ENCODE measurements around the gene C1R.
"Not testable (repeated sequence)": the region's sequence is repeated elsewhere in the genome, so short reads cannot be mapped to it uniquely, and the experiment has no call there.

The C1R gene

DNA sequence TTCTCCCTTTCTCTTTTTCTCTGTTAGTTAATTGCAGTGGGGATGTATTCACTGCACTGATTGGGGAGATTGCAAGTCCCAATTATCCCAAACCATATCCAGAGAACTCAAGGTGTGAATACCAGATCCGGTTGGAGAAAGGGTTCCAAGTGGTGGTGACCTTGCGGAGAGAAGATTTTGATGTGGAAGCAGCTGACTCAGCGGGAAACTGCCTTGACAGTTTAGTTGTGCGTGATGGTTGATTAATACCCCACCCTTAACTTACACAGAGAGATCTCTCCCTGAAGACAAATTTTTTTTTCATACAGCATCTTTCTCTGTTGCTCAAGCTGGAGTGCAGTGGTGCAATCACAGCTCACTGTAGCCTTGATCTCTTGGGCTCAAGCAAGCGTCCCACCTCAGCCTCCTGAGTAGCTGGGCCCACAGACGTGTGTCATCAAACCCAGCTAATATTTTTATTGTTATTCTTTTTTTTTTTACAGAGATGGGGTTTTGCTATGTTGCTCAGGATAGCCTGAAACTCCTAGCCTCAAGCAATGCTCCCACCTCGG is 27.1 kb downstream of the C1R start:
- no peak for DNase-seq

GRCh38 chr12:7064516-7064915 is 27.7 kb downstream of the C1R start:
- no peak for DNase-seq

- no peak for DNase-seq
Observed at GRCh38 chr12:7061596-7061995, 30.6 kb downstream of the C1R start.

- no peak for DNase-seq
Observed at GRCh38 chr12:7061138-7061537, 31.1 kb downstream of the C1R start.

GRCh38 chr12:7060353-7060954 is 31.8 kb downstream of the C1R start, which contains the start of gene C1S:
TSS of gene C1S (plus strand) at chr12:7060718. CDS start at chr12:7061913, 1,195 bp downstream.
- DNase-seq: no peak

GRCh38 chr12:7059780-7060179 is 32.5 kb downstream of the C1R start:
- DNase-seq: no peak

- no peak for DNase-seq
Observed at GRCh38 chr12:7058850-7059395, 33.3 kb downstream of the C1R start.

DNA sequence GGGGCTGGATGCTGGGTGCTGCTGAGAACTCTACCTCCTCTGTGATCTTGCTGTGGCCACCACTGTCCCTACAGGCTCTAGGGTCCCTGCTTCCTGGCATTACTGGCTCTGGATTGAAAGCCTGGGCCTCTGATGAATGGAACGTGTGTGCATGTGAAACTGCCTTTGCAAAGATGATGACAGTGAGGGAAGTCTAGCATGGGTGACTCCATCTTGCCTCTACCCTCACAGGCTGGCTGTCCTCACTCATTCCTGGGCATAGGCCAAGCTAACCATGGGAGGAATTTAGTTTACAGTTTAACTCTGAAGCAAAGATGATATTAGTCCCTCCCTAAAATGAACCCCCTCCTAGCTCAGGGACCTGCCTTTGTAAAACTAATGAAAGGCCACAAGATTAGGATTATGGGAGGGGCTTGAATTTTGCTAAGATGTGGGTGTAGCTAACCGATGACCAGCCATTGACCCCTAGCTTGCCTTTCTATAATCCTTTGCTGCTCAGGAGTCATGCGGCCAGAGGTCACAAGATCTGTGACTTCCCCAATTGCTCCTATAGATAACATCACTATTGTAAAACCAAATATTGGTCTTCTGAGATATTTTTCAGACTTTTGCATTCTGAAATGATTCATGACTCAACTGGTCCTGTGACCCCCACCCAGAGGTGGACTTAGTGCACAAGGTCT is 33.9 kb downstream of the C1R start:
- DNase-seq: no peak

GRCh38 chr12:7055736-7056135 is 36.5 kb downstream of the C1R start:
- not testable (repeated sequence) for DNase-seq

DNA sequence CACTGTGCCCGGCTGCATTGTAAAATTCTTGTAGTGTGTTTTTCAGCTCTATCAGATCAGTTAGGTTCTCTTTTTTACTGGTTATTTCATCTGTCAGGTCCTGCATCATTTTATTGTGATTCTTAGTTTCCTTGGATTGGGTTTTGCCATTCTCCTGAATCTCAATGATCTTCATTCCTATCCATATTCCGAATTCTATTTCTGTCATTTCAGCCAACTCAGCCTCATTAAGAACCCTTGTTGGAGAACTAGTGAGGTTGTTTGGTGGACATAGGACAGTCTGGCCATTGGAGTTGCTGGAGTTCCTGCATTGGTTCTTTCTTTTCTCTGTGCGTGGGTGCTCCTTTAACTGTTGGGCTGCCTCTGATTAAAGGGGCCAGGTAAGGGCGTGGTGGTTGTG is 37.3 kb downstream of the C1R start:
- DNase-seq: no peak

- DNase-seq: not testable (repeated sequence)
Observed at GRCh38 chr12:7049973-7050372, 42.3 kb downstream of the C1R start.

DNA sequence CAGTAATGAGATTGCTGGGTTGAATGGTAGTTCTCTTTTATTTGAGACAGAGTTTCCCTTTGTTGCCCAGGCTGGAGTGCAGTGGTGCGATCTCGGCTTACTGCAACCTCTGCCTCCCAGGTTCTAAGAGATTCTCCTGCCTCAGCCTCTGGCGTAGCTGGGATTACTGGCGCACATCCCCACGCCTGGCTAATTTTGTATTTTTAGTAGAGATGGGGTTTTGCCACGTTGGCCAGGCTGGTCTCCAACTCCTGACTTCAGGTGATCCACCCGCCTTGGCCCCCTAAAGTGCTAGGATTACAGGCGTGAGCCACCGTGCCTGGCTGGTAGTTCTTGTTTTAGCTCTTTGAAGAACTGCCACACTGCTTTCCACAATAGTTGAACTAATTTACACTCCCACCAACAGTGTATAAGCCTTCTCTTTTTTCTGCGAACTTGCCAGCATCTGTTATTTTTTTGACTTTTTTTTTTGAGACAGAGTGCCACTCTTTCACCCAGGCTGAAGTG is 42.7 kb downstream of the C1R start:
- DNase-seq: not testable (repeated sequence)

DNA sequence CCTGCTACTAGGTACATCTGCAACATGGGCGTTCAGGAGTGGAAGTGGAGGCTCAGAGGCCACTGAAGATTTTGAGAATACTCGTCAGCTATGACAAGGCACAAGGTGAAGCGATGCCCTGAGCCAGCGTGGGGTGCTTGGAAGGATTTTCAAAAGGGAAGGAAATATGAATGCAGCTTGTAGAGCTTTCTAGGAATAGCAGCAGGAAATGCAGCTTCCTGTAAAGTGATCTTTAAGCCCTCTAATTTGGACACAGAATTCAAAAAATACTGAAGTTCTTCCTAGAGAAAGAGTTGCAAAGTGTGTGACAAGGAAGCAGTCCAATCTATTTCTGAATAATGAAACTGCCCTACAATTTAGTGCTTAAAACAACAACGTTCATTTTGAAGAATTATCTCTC is 44.9 kb downstream of the C1R start:
- DNase-seq: no peak

DNA sequence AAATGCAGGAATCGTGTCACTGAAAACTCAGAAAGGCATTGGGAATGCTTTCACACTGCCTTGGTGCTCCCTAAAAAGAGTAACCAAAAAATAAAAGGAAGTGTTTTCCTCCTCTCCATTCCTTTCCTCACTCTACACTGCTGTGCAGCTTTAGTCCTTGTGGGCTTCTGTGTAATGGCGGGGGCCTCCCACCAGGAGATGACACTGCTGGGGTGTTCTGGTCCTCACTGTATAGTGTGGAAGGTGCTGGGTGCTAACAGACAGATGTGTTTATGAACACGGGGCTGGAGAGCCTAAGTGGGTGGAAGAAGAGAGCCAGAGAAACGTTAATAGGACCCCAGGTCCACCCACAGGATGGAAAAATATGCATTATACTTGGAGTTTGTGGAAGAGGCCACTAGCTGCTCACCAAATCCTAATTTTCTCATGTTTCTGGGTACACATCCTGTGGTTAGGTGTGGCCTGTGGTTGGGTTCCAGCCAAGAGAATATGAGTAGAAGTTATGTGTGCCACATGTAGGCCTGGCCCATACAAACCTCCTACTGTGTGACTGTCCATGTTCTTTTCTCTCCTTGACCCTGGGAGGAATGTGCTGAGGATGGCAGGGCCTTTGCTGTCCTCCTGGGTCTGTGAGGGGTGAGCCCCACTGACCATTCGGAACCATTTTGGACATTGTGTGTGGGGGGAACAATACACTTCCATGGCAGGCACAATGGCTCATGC is 45.7 kb downstream of the C1R start:
- DNase-seq: no peak

GRCh38 chr12:7045913-7046312 is 46.3 kb downstream of the C1R start:
- DNase-seq: no peak

DNA sequence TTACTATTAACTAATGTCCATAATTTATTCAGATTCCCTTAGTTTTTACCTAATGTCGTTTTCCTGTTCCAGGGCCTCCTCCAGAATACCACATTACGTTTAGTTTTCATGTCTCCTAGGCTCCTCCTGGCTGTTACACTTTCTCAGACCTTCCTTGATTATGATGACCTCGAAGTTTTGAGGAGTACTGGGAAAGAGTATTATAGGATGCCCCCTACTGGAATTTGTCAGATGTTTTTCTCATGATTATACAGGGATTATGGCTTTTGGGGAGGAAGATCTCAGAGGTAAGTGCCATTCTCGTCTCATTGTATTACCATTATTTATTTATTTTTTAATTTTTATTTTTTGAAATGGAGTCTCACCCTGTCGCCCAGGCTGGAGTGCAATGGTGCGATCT is 49.4 kb downstream of the C1R start:
- DNase-seq: no peak

GRCh38 chr12:7039403-7039802 is 52.8 kb downstream of the C1R start:
- no peak for DNase-seq

DNA sequence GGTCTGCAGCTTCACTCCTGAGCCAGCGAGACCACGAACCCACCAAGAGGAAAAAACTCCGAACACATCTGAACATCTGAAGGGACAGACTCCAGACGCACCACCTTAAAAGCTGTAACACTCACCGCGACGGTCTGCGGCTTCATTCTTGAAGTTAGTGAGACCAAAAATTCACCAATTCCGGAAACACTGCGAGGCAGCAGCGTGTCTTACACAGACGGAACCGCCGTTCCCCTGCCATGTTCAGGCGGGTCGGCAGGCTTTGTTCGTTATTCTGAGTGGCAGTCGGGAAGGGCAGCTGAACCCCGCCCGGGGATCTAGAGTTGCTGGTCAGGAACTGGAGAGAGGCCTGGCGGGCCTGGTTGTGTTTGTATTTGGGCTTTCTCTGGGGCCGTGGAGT is 53.7 kb downstream of the C1R start:
- DNase-seq: no peak

- not testable (repeated sequence) for DNase-seq
Observed at GRCh38 chr12:7037411-7037810, 54.8 kb downstream of the C1R start.

GRCh38 chr12:7035463-7035862 is 56.8 kb downstream of the C1R start:
- DNase-seq: no peak

DNA sequence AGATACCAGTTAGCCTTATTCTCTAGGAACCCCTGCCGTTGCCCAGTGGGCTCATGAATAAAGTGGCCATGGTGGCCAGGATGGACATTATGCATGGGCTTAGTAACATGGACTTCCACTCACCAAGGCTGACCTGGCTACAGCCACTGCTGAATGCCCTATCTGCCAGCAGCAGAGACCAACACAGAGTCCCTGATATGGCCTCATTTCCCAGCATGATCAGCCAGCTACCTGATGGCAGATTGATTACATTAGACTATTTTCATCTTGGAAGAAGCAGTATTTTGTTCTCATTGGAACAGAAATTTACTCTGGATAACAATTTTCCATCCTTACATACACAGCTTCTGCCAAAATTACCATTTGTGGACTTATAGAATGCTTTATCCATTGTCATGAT is 57.8 kb downstream of the C1R start:
- DNase-seq: no peak

DNA sequence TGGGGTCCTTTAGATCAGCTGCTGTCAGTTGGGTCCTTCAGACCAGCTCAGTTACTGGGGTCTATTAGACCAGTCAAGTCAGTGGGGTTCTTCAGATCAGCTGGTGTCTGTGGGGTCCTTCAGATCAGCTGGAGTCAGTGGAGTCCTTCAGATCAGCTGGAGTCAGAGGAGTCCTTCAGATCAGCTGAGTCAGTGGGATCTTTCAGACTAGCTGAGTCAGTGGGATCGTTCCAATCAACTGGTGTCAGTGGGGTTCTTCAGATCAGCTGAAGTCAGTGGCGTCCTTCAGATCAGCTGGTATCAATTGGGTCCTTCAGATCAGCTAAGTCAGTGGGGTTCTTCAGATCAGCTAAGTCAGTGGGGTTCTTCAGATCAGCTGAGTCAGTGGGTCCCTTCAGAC is 59.3 kb downstream of the C1R start:
- DNase-seq: no peak

GRCh38 chr12:7031306-7031705 is 60.9 kb downstream of the C1R start:
- DNase-seq: no peak
